ENCODE data around the gene ZSWIM3. TPM values are rescaled to one million over a fixed set of nuclear protein-coding genes. Genes with fewer than 3 reads are reported as not detected.

ZSWIM3 gene
- total and polyA plus RNA-seq, 2 of the 13 experiments (the other 11 are each of a cell fraction or from before 2014, with no cell fraction given) = 5.2 to 5.8 TPM

DNA sequence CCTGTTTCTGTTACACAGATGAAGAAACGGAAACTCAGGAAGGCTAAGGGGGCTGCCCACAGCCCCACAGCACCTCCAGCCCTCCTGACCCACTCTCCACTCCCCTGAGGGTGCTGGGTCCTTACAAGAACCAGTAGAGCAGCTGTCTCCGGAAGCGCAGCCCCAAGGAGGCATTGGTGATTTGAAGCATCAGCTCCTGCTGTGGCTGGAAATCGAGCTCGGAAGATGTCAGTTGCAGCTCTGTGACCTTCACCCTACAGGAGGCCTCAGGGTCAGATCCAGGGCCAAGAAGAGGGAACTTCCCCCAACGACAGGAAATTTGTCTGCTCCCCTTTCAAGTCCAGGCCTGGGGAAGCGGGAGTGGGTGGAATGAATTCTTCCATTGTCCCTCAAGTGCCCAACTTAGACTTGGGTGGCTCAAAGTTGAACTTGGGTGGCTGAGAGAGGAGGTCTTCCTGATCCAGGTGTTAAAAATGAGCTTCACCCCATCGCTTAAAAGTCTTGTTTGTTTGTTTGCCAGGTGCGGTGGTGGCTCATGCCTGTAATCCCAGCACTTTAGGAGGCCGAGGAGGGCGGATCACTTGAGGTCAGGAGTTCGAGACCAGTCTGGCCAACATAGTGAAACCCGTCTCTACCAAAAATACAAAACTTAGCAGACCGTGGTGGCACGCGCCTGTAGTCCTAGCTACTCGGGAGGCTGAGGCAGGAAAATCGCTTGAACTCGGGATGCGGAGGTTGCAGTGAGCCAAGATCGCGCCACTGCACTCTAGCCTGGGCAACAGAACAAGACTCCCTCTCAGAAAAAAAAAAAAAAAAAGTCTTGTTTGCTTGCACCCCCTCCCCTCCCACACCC, 52.6 kb downstream of the ZSWIM3 start (continued):
- TF ChIP-seq HMGXB3 (CRISPR knock-in tag; IDR thresholded peaks at IDR 0.05; ENCODE audit: borderline replicate concordance) (no peak; the same call in 1 of the 2 replicates), NFE2L1 (CRISPR knock-in tag; IDR thresholded peaks at IDR 0.05; ENCODE audit: borderline replicate concordance) (no peak), MED13 (CRISPR knock-in tag; IDR thresholded peaks at IDR 0.05) (no peak), XBP1 (CRISPR knock-in tag; IDR thresholded peaks at IDR 0.05) (no peak), CAMTA2 (CRISPR knock-in tag; IDR thresholded peaks at IDR 0.05; ENCODE audit: borderline replicate concordance) (peak; percentile 17; the same call in 1 of the 2 replicates), ZNF660 (CRISPR knock-in tag; IDR thresholded peaks at IDR 0.05; ENCODE audit: borderline replicate concordance, low read depth) (no peak), BRCA1 (CRISPR knock-in tag; IDR thresholded peaks at IDR 0.05) (peak; percentile 36; the same call in 1 of the 2 replicates), KDM5B (CRISPR knock-in tag; IDR thresholded peaks at IDR 0.05; ENCODE audit: borderline replicate concordance) (peak; percentile 62; the same call in 1 of the 2 replicates), ZNF296 (CRISPR knock-in tag; conservative IDR thresholded peaks at IDR 0.05) (0 out of 2 replicates have a peak, but pooled peaks have one; percentile 3), SP5 (CRISPR knock-in tag; IDR thresholded peaks at IDR 0.05; ENCODE audit: borderline replicate concordance, low read depth) (no peak), ZMYM2 (CRISPR knock-in tag; IDR thresholded peaks at IDR 0.05) (peak; percentile 70; the same call in 1 of the 2 replicates), TSC22D2 (CRISPR knock-in tag; IDR thresholded peaks at IDR 0.05; ENCODE audit: borderline replicate concordance) (no peak), TEAD3 (CRISPR knock-in tag; optimal IDR thresholded peaks at IDR 0.05; ENCODE audit: borderline replicate concordance) (peak; percentile 61)
- TF ChIP-seq, protein P1, sequence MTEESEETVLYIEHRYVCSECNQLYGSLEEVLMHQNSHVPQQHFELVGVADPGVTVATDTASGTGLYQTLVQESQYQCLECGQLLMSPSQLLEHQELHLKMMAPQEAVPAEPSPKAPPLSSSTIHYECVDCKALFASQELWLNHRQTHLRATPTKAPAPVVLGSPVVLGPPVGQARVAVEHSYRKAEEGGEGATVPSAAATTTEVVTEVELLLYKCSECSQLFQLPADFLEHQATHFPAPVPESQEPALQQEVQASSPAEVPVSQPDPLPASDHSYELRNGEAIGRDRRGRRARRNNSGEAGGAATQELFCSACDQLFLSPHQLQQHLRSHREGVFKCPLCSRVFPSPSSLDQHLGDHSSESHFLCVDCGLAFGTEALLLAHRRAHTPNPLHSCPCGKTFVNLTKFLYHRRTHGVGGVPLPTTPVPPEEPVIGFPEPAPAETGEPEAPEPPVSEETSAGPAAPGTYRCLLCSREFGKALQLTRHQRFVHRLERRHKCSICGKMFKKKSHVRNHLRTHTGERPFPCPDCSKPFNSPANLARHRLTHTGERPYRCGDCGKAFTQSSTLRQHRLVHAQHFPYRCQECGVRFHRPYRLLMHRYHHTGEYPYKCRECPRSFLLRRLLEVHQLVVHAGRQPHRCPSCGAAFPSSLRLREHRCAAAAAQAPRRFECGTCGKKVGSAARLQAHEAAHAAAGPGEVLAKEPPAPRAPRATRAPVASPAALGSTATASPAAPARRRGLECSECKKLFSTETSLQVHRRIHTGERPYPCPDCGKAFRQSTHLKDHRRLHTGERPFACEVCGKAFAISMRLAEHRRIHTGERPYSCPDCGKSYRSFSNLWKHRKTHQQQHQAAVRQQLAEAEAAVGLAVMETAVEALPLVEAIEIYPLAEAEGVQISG (CRISPR knock-in tag; IDR thresholded peaks at IDR 0.05) = peak; percentile 58; the same call in 1 of the 2 replicates
- TF ChIP-seq, protein P2, sequence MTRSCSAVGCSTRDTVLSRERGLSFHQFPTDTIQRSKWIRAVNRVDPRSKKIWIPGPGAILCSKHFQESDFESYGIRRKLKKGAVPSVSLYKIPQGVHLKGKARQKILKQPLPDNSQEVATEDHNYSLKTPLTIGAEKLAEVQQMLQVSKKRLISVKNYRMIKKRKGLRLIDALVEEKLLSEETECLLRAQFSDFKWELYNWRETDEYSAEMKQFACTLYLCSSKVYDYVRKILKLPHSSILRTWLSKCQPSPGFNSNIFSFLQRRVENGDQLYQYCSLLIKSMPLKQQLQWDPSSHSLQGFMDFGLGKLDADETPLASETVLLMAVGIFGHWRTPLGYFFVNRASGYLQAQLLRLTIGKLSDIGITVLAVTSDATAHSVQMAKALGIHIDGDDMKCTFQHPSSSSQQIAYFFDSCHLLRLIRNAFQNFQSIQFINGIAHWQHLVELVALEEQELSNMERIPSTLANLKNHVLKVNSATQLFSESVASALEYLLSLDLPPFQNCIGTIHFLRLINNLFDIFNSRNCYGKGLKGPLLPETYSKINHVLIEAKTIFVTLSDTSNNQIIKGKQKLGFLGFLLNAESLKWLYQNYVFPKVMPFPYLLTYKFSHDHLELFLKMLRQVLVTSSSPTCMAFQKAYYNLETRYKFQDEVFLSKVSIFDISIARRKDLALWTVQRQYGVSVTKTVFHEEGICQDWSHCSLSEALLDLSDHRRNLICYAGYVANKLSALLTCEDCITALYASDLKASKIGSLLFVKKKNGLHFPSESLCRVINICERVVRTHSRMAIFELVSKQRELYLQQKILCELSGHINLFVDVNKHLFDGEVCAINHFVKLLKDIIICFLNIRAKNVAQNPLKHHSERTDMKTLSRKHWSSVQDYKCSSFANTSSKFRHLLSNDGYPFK (CRISPR knock-in tag; IDR thresholded peaks at IDR 0.05; ENCODE audit: borderline replicate concordance) = peak; percentile 54; the same call in 1 of the 2 replicates
- TF ChIP-seq, protein P3, sequence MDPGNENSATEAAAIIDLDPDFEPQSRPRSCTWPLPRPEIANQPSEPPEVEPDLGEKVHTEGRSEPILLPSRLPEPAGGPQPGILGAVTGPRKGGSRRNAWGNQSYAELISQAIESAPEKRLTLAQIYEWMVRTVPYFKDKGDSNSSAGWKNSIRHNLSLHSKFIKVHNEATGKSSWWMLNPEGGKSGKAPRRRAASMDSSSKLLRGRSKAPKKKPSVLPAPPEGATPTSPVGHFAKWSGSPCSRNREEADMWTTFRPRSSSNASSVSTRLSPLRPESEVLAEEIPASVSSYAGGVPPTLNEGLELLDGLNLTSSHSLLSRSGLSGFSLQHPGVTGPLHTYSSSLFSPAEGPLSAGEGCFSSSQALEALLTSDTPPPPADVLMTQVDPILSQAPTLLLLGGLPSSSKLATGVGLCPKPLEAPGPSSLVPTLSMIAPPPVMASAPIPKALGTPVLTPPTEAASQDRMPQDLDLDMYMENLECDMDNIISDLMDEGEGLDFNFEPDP (CRISPR knock-in tag; conservative IDR thresholded peaks at IDR 0.05) = peak; percentile 85; the same call in 1 of the 2 replicates

Measured in HepG2 (cell line).